Measurements from ENCODE around the gene ZBTB7A. TPM values are rescaled to one million over a fixed set of nuclear protein-coding genes. Genes with fewer than 3 reads are reported as not detected.

The ZBTB7A gene
- total and polyA plus RNA-seq, 10 of the 15 experiments (the other 5 are each of a cell fraction or from before 2014, with no cell fraction given) = 0.26 to 42.4 (median 4.5) TPM

DNA sequence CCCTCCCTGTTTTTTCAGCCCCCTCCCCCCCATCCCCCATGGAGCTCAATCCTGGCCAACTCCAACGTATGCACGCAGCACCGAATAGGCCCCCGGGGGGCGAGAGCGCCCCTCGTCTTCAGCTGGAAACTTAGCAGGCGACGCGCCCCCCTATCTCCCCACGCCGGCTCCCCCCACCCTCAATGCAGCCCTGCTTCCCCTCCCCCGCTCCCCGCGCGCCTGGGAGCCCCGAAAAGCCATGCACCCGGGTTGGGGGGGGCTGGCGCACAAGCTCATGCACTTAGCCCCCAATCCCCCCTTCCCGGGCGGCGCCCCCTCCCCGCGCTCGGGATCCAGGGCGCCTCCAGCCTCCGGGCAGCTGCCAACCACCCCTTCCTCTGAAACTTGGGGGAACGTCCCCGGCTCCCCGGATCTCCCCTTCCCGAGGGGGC, 508 bp downstream of the ZBTB7A start:
- ChIA-PET POLR2A (interaction anchor here (0.5 to 2.8 kb wide), 5 partner anchors 11 to 335 kb away, joined by 3 to 8 read pairs (median 3); no protein-coding TSS in a partner anchor), CTCF (no interaction called here), RAD21 (ENCODE audit: unreplicated experiment) (interaction anchor here (0.6 to 1.6 kb wide), 6 partner anchors 12 to 78 kb away, joined by 3 to 6 read pairs (median 3); partner anchors contain the start of gene PIAS4), SMC1A (ENCODE audit: uncharacterized antibody, unreplicated experiment) (interaction anchor here (0.6 kb wide), 1 partner anchor 49 kb away, joined by 5 read pairs; no protein-coding TSS in a partner anchor)
- no peaks in the 10 kb centered on the region for H3K9me3 ChIP-seq (replicated peaks; ENCODE audit: control insufficient read depth, insufficient read depth, low read length)
- FAIRE-seq (no peak), ATAC-seq (no peak), DNase-seq (ENCODE audit: low read depth, low spot score) (no peak)
- 0% methylated on average over 7 of the region's 31 CpGs for WGBS (ENCODE audit: insufficient coverage, insufficient replicate concordance, low lambda C conversion rate, missing lambda C conversion rate)
- 0 out of 2 replicates have a peak, but pooled peaks have one; percentile 13 for TF ChIP-seq DPF2 (IDR thresholded peaks at IDR 0.05)
- no peak for TF ChIP-seq SP1 (IDR thresholded peaks at IDR 0.05; ENCODE audit: low read depth, low read length)
- peak; percentile 40; the same call in 1 of the 2 replicates for TF ChIP-seq TAF1 (IDR thresholded peaks at IDR 0.05; ENCODE audit: borderline replicate concordance, low read depth, low read length)
- no peak for TF ChIP-seq EED (IDR thresholded peaks at IDR 0.05; ENCODE audit: low read depth)
- TF ChIP-seq YY1 (IDR thresholded peaks at IDR 0.05; ENCODE audit: low read depth, low read length) = 0 out of 2 replicates have a peak, but pooled peaks have one; percentile 6
- in situ Hi-C loops (cut with MboI) = no loop called here
- H3K4me1 ChIP-seq (ENCODE audit: control insufficient read depth, insufficient read depth, low read length) = peaks cover 18% of the 10 kb centered on the region
- H3K36me3 ChIP-seq (ENCODE audit: control insufficient read depth in 2 of 2, insufficient read depth in 2 of 2, low read length in 1 of 2) = peaks cover 4 to 7% of the 10 kb centered on the region in 2 experiments; a peak in 3 of 4 replicates
- H3K4me2 ChIP-seq (ENCODE audit: control insufficient read depth, insufficient read depth) = peak overlapping the region; percentile 68; the same call in 1 of the 2 replicates
- H3K9ac ChIP-seq (ENCODE audit: control insufficient read depth, insufficient read depth, low read length) = peak overlapping the region; percentile 74
- H3K79me2 ChIP-seq (ENCODE audit: control insufficient read depth, insufficient read depth, low read length) = peaks cover 40% of the 10 kb centered on the region
- peak overlapping the region; percentile 88 for H3K4me3 ChIP-seq
- intact Hi-C loops (cut with micrococcal nuclease; ENCODE audit: unreplicated experiment) = loop anchor here (5.0 to 10.0 kb wide), 2 partner anchors 79 to 119 kb away; partner anchors contain the start of genes ANKRD24, EEF2 and SIRT6
- no peaks in the 10 kb centered on the region; a peak in 1 of 4 replicates for H3K27me3 ChIP-seq (replicated peaks in 1 of 2; ENCODE audit: control insufficient read depth in 2 of 2, insufficient read depth in 2 of 2, low read length in 1 of 2)
- 0 out of 2 replicates have a peak overlapping the region, but pooled peaks have one; percentile 7 for H2AFZ ChIP-seq (ENCODE audit: control insufficient read depth, low read depth, low read length)
- peaks cover 10% of the 10 kb centered on the region for H4K20me1 ChIP-seq (ENCODE audit: control insufficient read depth, insufficient read depth)
- BruUV-seq (replicated peaks) = no TSS peak
- peak overlapping the region; percentile 55 for H3K27ac ChIP-seq (ENCODE audit: control insufficient read depth, insufficient read depth)

Measured in GM12878 (cell line).